Muscle of arm (tissue), 12 donors: ENCODE data around the gene GTF3C1. TPM values are rescaled to one million over a fixed set of nuclear protein-coding genes. Genes with fewer than 3 reads are reported as not detected.
A peak's percentile ranks its signal among the peaks of the same experiment; 100 is the strongest.

Experiments used
- DNase-seq: peaks from one replicate; pipeline ENCODE4 v3.0.0-alpha.2; 2013
- polyA plus RNA-seq, 12 donors: library from polyadenylated mRNA; unstranded; fragments of 120-200 nt; gene quantifications; one replicate each; pipeline ENCODE4 v1.2.1, GENCODE V29; 2013; ENCODE audit not compliant: insufficient read length in 12 of 12

The GTF3C1 gene
- polyA plus RNA-seq, 12 donors, result 23.4 to 72.1 (median 43.2) TPM; not detected in 1

DNA sequence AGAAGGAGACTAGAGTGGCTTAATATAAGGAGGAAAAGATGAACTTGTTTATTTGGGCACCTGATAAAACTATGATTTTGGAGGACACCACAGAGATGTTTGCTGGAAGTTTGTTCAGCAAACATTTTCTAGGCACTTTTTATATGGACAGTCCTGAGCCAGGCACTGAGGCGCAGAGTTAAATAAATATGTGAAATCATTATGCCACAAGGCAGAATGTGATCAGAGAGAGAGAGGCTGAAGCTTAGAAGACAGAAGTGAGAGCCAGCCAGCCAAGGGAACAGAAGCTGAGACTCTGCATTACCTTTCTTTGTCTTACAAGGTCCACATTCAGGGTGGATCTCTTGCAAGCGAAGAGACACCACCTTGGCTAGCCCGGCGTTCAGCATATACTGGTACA is 21.4 kb downstream of the GTF3C1 start:
- DNase-seq, result no peak

GRCh38 chr16:27526180-27526579 is 23.5 kb downstream of the GTF3C1 start:
- DNase-seq, result no peak

GRCh38 chr16:27522173-27522707 is 27.5 kb downstream of the GTF3C1 start:
- DNase-seq, result no peak

GRCh38 chr16:27520982-27521673 is 28.6 kb downstream of the GTF3C1 start:
- peak; percentile 33 for DNase-seq

GRCh38 chr16:27518226-27518625 is 31.5 kb downstream of the GTF3C1 start:
- no peak for DNase-seq

DNA sequence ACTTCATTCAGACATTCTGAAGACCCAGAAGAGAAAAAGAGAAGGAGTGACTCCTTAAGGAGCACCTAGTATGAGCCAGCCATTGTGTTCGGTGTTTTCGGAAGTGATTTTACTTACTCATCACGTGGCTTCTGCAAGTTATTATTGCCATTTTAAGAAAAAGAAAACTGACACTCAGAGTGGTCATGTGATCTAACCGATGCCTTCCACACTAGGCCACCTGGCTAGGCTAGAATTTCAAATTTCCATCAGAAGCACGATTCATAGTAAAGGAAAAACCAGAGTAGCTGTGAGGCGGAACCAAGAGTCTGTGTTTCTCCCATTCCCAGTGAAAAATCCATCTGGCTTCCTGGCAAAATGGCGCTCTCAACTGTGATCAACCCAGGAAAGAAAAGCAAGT is 32.0 kb downstream of the GTF3C1 start:
- DNase-seq, result no peak

DNA sequence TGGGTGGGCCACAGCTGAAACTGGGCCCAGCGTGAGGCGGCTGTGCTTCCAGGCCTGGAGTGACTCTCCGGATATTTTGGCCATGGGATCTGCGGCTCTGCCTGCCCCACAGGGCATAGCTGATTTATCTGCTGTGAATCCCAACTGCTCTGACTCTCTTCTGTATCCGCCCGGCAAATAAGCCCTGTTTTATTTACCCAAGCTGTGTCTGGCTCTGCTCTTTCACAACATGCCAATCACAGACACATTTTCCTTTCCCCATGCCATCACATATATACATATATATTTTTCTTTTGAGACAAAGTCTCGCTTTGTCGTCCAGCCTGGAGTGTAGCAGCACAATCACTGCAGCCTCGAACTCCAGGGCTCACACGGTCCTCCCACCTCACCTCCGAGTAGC is 33.3 kb downstream of the GTF3C1 start:
- DNase-seq, result no peak

- no peak for DNase-seq
These were observed 33.8 kb downstream of the GTF3C1 start for GRCh38 chr16:27515874-27516353.

DNA sequence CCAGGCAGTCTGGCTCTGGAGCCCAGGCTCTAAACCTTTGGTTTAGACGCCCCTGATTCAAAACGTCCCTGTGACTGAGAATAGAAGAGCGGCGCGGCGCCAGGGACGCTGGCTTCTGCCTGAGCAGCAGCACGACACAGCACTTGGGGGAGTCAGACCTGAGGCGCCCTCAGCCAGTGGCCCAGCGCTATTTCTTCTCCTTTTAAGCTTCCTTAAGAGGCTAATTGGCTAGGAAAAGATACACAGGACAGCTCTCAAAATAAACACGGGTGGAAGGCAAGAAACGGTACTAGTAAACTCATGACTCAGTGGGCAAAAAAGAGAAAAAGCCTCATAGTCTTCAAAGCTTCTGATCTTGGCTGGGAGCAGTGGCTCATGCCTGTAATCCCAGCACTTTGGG is 34.9 kb downstream of the GTF3C1 start:
- DNase-seq, result no peak

- DNase-seq, result no peak
These were observed 37.9 kb downstream of the GTF3C1 start for GRCh38 chr16:27511657-27512448.

- no peak for DNase-seq
These were observed 41.2 kb downstream of the GTF3C1 start for GRCh38 chr16:27508476-27508875.

DNA sequence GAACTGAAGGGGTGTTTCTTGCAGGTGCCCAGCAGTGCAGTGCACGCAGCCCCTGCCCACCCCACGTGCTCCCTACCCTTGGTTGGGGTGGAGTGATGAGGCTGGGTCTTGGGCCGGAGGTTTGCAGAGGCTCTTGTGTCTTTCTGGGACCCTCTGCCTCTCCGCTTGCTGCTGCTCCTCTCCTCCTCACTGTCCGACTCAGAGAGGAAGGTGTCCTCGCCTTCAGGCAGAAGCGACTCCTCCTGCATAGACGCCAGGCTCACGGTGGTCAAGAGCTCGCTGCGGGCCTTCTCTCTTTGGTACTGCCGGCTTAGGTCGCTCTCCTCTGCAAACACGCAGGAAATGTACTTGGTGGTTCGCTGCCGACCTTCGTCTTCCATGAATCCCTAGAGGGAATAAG is 42.9 kb downstream of the GTF3C1 start:
- no peak for DNase-seq

GRCh38 chr16:27505297-27506236 is 44.1 kb downstream of the GTF3C1 start:
- no peak for DNase-seq

DNA sequence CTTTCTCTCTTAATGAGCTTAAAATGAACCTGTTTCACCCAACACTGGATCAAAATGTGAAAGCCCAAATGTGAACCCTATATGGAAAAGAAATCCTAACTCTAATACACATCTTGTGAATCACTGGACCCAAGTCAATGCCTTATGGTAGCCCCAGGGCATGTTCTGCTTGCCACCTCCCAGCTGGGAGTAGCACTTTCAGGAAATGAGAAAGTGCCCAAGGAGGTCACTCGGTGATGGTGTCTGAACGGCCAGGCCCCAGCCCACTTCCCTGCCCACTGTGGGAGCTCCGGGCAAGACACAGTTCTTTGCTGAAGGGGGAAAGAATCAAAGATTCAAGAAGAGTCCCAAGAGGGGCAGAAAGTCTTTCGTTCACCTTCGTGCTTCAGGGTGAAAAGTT is 46.1 kb downstream of the GTF3C1 start:
- no peak for DNase-seq

DNA sequence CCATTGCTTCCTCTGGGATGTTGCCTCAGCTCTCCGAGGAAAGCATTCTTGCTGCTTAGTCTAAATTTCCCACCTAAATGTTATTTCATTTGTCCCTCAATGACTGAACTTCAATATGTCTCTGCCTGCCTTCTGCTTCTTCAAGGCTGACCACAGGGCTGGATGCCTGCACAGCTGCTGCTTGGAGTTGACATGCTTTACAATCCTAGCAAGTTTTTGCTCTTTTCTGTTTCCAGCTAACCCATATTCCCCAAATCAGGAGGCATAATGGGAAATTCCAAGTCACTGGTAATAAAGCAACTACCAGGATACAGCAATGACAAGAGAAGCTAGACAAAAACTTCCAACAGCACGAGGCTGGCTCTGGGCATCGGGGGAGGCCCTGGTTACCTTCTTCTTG is 48.9 kb downstream of the GTF3C1 start:
- no peak for DNase-seq

GRCh38 chr16:27499659-27500055 is 50.1 kb downstream of the GTF3C1 start:
- no peak for DNase-seq

DNA sequence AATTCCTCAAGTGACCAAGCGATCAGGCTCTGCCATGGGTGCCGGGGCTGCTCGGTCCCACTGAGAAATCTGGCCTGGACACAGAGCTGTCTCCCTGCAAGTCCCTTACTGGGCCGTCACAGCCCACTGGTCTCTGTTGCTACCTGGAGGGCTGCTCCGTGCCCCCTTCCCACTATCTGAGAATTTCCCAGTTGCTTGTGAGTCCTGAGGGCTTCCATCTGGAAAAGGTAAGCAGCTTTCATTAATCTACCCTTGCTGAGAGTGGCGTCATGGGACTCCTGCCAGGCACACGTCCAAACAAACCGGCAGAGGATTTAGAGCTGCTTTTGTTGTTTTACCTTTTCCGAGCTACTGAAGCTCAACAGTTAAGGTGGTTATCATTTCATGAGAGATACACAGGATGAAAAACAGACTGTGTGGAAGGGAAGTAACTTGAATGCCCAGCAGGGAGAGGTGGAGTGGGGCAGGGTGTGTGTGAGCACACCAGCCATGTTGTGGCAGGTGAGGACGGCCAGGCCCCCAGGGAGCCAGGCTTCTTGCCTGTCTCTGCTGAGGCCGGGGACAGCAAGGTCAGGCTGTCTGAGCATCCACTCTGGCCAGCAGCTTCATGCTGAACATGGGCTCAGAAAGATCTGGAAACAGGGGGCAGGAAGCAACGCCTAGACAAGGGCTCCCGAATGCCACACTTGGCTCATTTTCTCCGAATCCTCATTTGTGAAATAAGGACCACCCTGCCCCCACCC is 50.6 kb downstream of the GTF3C1 start:
- DNase-seq, result no peak

- no peak for DNase-seq
These were observed 51.5 kb downstream of the GTF3C1 start for GRCh38 chr16:27498031-27498825.

DNA sequence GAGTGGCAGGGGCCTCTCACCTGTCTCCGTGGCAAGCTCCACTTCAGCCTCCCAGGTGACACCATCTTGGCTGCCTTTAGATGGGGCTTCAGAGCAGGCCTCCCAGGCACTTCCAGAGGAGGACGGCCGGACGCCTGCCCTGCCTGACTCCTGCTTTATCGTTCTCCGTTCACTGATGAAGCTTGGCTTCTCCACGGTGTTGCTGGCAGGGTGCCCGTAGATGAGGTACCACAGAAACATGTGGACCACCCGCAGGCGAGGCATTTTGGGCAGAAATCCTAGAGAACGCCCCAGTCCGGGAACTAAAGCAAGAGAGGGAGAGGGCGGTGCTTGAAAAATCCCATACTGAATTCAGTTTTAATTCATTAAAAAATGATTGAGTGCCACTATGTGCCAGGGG is 54.5 kb downstream of the GTF3C1 start:
- DNase-seq, result peak; percentile 35

GRCh38 chr16:27492588-27492979 is 57.1 kb downstream of the GTF3C1 start:
- no peak for DNase-seq
